ENCODE results near the gene CRYGB. TPM values are rescaled to one million over a fixed set of nuclear protein-coding genes. Genes with fewer than 3 reads are reported as not detected.

The CRYGB gene, protein sequence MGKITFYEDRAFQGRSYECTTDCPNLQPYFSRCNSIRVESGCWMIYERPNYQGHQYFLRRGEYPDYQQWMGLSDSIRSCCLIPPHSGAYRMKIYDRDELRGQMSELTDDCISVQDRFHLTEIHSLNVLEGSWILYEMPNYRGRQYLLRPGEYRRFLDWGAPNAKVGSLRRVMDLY
- total RNA-seq, result not detected

DNA sequence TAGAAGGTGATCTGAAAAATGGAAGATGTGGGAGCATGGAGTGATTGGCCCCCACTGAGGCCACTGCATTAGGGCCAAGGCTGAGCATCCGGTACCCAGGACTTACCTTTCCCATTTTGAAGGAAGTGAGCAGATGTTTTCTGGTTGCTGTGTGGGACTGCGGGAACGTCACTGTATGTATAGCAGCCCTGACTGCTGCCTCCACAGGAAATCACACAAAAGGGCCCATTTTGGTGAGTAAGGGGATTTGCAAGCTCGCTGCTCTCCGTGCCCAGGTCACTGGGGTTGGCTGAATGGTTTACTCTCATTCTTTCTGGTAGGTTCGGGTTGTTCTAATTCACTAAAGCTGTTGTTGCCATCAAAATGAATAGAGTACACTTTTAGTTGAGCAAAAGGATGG is at the start of gene CRYGB:
Gene CRYGB, minus strand, starts transcription at position 153 of the 400 bp plus-strand sequence. Its CDS starts 38 bp downstream, at position 115.

DNA sequence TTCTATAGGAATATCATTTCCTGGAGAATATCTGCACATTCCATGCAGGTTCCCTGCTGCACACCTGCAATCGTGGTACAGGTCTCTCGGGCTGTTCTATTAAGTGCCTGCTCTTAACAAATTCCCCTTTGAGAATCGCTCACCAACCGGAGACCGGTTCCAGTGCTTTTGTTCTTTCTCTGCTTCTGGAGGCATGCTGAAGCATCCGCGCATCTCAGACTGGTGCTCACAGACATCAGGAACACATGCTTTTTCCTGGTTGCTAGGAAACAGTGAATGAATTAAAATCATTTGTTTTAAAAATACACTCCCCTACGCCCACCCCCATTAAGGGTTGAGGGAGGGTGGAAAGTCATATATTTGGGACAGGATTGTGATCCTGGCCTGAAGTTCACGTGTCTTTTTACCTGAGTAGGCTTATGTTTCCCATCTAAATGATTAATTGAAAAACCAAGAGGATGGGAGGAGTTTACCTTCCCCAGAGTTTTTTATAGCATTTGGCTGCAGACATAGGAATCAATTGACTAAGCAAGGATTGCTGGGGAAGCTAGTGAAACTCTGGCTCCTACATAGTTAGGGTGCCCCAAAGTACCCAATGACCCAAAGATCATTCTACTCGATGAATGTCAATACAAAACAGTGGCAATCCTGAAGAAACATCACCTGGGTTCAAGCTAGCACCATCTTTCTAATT is 44.0 kb upstream of the CRYGB start, which contains the start of gene C2orf80:
Gene C2orf80, minus strand, starts transcription at position 221 of the 694 bp plus-strand sequence. CDS start 3,044 bp downstream, outside the sequence.

DNA sequence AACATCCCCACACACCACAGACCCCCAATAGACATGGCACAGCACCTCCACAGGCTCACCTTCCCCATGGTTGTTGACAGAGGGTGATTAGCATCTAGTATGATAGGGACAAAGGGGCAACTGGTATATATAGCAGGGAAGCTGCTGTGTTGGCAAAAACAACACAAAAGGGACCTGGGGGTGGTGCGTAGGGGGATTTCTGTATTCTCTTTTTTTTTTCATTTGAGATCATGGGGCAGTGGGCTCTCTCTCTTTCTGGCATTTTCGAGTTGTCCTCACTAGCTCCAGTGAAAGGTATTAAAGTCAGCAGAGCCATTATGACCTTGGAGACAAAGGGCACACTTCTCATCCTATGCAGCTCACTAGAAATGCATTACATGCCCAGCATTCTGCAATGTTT is 17.5 kb upstream of the CRYGB start, which contains the start of gene CRYGA:
Gene CRYGA, minus strand, starts transcription at position 101 of the 400 bp plus-strand sequence. Its CDS starts 33 bp downstream, at position 68.

DNA sequence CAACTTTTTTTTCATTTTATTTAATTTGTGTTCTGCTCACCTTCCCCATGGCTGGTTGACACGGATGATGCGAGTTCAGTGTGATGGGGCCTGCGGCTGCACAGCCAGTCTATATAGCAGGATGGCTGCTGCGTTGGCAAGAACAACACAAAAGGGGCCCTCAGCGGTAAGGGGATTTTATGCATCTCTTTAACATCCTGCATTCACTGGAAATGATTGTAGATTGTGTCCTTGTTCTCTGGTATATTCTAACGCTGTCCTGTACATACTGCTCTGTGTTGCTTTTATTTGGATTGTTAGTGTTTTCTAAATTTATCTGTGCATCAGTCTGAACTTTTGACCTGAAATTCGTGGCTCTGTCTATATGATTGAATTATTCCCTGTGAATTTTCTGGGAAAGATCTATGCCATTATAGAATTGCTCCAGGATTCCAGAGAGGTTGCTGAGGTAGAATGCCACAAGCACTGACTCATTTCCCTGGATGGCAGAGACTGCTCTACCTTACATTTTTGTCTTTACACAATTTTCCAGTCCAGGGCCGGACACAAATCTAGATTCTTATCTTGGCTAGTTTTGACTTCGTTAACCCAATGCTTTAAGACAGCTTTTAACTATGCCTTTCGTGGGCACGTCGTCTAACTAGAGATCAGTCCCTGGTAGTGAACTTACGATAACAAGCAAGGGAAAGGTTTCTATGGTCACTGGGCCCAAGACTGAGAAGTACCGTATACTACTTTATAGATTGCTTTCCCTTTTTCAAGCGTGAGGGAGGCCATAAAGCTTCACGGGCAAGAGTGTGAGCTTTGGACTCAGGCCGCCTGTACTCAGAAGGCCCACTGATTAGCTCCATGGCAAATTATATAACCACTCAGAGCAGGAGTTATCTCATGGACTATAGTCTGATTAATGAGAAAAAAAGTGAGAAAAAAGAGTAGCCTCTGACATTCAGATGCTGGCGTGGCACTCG is 15.9 kb downstream of the CRYGB start, which contains the start of gene CRYGC:
Gene CRYGC, minus strand, starts transcription at position 85 of the 968 bp plus-strand sequence. Its CDS starts 36 bp downstream, at position 49.

DNA sequence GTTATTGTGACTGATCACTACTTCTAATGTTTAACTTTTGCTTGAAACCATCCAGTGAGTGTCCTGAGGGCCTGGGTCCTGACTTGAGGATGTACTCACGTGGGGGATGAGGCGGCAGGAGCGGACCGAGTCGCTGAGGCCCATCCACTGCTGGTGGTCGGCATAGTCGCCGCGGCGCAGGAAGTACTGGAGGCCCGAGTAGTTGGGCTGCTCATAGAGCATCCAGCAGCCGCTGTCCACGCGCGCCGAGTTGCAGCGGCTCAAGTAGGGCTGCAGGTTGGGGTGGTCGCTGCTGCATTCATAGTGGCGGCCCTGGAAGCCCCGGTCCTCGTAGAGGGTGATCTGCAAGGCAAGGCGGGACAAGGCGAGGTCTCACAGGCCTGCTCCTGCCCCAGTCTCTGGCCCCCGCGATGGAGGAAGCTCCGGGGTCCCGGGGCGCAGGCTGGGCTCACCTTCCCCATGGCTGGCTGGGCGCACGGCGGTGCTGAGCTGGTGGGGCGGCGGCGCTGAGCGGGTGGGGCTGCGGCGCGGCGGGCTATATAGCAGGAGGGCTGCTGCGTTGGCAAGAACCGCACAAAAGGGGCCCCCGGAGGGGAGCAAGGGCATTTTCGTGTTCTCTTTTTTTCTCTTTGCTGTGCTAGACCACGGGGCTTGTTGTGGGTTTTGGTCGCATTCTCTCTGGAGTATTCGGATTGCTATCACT is 21.8 kb downstream of the CRYGB start, which contains the start of gene CRYGD:
Gene CRYGD, minus strand, starts transcription at position 512 of the 703 bp plus-strand sequence. Its CDS starts 51 bp downstream, at position 461.

Other genes with a start within 250 kb of the CRYGB start
- 42.9 TPM for gene PLEKHM3, start 120.6 kb downstream of the CRYGB start, total RNA-seq
- 3.7 TPM for gene CRYGD, start 21.6 kb downstream of the CRYGB start, total RNA-seq
- not detected for gene CRYGC, start 16.3 kb downstream of the CRYGB start, total RNA-seq
- gene CRYGA, start 17.4 kb upstream of the CRYGB start, total RNA-seq, result not detected
- 38.1 TPM for gene C2orf80, start 43.9 kb upstream of the CRYGB start, total RNA-seq
- gene IDH1, start 108.9 kb upstream of the CRYGB start, total RNA-seq, result 206 TPM
- 53.1 TPM for gene PIKFYVE, start 120.1 kb upstream of the CRYGB start, total RNA-seq

Data from diencephalon (tissue), 1 donor.